NCI-H82 treated with DMSO at 0.1 percent for 48 hours (cell line): Measurements from ENCODE around the gene RNF187.
"Not testable (repeated sequence)": the region's sequence is repeated elsewhere in the genome, so short reads cannot be mapped to it uniquely, and the experiment has no call there.

ENCODE experiments used
- DNase-seq: peaks from one replicate; lab custom pipeline; 2025; ENCODE audit not compliant: unreplicated experiment; lab: John Stamatoyannopoulos, UW

RNF187 gene

GRCh38 chr1:228486596-228487335, 416 bp upstream of the RNF187 start:
- DNase-seq = peak; percentile 80

GRCh38 chr1:228488125-228488817, 1.1 kb downstream of the RNF187 start:
- DNase-seq = no peak

GRCh38 chr1:228488818-228489674, 1.9 kb downstream of the RNF187 start:
- no peak for DNase-seq

- DNase-seq = no peak
Observed at GRCh38 chr1:228490120-228491078, 3.2 kb downstream of the RNF187 start.

DNA sequence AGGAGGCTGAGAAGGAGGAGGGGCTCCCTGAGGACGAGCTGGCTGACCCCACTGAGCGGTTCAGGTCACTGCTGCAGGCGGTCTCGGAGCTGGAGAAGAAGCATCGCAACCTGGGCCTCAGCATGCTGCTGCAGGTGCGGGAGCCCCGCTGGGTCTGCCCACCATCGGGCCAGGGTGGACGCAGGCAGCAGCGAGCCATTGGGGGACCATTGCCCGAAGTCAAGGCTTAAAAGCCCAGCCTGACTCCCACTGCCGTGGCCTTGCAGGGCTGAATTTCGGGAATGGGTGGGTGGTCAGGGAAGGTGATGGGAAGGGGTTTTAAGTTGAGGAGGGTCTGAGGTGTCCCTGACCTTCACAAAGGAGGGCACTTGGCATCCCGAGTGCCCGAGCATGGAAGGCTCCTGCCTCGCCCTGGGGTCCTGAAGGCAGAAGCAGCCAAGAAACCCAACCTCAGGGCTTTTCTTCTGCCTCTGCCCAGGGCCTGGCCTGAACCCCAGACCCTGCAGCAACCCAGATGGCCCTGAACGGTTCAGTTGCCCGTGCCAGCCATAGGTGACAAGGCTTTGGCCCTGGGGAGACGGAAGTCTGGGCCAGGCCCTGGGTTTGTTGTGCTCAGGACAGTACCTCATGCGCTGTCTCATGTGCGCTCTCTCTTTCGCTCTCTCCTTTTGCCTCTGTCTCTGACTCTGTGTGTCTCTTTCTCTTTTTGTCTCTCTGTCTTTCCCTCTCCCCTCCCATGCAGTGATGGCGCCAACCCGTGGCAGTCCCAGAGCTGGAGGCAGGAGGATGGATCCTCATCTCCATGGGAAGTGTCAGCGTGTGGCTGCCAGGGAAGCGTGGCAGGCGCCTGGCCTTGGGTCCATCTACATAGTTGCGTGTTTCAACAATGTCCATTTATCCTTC, 6.2 kb downstream of the RNF187 start:
- DNase-seq = no peak

DNA sequence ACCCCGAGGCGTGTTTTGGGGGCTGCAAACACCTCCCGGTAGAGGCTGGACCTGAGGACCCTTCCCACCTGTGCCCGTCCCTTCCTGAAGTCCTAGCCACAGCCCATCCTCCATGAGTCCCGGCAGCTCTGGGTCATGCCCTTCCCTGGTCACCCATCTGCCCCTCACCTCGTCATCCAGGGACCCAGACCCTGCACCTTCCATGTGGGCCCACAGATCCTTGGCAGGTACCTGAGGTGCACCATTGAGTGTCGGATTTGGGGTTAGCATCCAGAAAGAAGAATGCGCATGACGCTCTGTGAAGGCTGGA, 6.8 kb downstream of the RNF187 start:
- no peak for DNase-seq

GRCh38 chr1:228494391-228494790, 7.2 kb downstream of the RNF187 start:
- no peak for DNase-seq

DNA sequence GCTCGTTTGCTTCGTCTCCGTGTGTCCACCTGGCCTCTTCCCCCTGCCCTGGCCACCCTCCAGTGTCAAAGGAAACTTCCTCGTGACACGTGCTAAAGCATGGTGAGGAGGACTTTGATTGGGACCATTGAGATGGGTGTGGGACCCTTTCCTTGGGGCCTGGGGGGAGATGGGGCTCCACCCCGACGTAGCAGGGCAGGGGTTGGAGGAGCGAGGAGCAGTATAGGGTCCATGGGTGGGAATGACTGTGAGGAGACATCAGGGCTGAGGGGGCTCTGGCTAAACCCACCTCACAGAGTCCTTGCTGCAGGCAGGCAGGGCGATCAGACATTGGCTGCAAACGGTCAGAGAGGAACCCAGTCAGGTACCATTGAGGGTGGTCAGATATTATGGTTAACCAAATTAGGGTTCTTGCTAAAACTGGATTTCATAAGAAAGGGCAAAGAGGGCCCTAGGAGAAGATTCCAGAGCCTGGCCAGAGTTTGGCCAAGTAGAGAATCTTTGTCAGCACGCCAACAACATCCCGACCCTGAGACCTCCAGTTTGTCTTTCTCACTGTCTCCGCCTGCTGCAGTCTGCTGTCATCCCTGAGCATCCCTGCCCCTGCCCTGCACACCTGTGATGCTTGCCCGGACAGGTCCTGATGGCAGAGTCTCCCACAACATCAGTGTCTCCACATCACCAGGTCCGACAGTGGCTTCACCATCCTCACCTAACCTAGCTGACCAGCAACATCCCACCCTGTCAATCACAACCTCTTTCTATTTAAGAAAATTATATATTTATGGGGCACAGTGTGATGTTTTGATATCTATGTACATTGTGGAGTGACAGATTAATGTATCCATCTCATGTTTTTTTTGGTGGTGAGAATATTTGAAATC, 8.0 kb downstream of the RNF187 start:
- no peak for DNase-seq

DNA sequence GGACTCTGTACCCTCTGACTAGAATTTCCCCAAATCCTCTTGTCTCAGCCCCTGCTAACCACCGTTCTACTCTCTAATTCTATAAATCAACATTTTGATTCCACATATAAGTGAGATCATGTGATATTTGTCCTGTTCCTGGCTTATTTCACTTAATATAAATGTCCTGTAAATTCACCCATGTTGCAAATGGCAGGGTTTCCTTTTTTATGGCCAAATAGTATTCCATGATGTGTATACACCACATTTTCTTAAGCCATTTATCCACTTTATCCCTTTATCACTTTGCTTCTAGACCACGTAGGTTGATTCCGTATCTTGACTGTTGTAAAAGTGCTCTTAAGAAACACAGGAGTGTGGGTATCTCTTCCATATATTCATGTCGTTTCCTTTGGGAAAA, 8.9 kb downstream of the RNF187 start:
- no peak for DNase-seq

- DNase-seq = no peak
Observed at GRCh38 chr1:228496494-228496893, 9.3 kb downstream of the RNF187 start.

GRCh38 chr1:228497206-228497605, 10.0 kb downstream of the RNF187 start:
- no peak for DNase-seq

GRCh38 chr1:228497817-228498216, 10.6 kb downstream of the RNF187 start:
- no peak for DNase-seq

GRCh38 chr1:228500143-228500734, 13.1 kb downstream of the RNF187 start:
- DNase-seq = no peak

GRCh38 chr1:228500901-228501871, 14.0 kb downstream of the RNF187 start:
- peak; percentile 76 for DNase-seq

DNA sequence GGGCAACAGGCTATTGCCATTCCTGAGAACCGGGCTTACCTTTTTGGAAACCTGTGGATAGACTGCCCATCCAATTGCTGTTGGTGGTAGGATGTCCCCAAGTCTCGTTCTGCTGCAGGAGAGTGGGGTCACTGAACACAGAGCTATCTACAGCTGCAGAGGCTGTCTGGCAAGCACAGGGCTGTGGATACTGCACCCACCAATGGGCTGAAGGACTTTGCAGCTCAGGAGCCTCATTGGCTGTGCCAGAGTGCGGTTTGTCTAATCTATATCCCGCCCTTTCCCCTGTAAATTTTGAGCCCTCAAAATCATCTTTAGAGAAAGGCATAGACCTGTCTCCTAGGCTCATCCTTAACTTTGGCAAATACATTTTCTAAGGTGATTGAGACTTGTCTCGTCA, 15.3 kb downstream of the RNF187 start:
- no peak for DNase-seq

DNA sequence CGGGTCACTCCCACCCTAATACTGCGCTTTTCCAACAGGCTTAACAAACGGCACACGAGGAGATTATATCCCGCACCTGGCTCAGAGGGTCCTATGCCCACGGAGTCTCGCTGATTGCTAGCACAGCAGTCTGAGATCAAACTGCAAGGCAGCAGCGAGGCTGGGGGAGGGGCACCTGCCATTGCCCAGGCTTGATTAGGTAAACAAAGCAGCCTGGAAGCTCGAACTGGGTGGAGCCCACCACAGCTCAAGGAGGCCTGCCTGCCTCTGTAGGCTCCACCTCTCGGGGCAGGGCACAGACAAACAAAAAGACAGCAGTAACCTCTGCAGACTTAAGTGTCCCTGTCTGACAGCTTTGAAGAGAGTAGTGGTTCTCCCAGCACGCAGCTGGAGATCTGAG, 18.8 kb downstream of the RNF187 start:
- DNase-seq = not testable (repeated sequence)

GRCh38 chr1:228507961-228508652, 20.9 kb downstream of the RNF187 start:
- no peak for DNase-seq
